Activated naive CD4-positive, alpha-beta T cell treated with anti-CD3 and anti-CD28 coated beads, Interleukin-2, amount 10 ng/mL, durations not matched to agents 7 days and 5 days (primary cell): ENCODE measurements around the gene CLPX.
A peak's percentile ranks its signal among the peaks of the same experiment; 100 is the strongest.
"Not testable (repeated sequence)": the region's sequence is repeated elsewhere in the genome, so short reads cannot be mapped to it uniquely, and the experiment has no call there.

ENCODE experiments used
- CTCF ChIA-PET: fragments of 350-600 bp; sonication (Branson Sonifier 250); formaldehyde crosslinking; loops from one replicate; lab custom pipeline; 2021; ENCODE audit warnings: antibody characterized with exemption; lab: Charles Lee
- DNase-seq: peaks from one replicate; pipeline ENCODE4 v3.0.0-alpha.2; 2020
- H3K27ac Mint-ChIP-seq: one replicate; pipeline ENCODE4 v1.8.0; 2021; ENCODE audit warnings: mild to moderate bottlenecking, moderate library complexity, mixed read lengths
- H3K27me3 Mint-ChIP-seq: one replicate; pipeline ENCODE4 v1.8.0; 2021; ENCODE audit warnings: mild to moderate bottlenecking, mixed read lengths
- H3K36me3 Mint-ChIP-seq: one replicate; pipeline ENCODE4 v1.8.0; 2021; ENCODE audit warnings: mixed read lengths
- H3K4me1 Mint-ChIP-seq: one replicate; pipeline ENCODE4 v1.8.0; 2021; ENCODE audit warnings: mixed read lengths
- H3K4me3 Mint-ChIP-seq: one replicate; pipeline ENCODE4 v1.8.0; 2021; ENCODE audit warnings: mild to moderate bottlenecking, moderate library complexity, mixed read lengths
- H3K9me3 Mint-ChIP-seq: one replicate; pipeline ENCODE4 v1.8.0; 2021; ENCODE audit warnings: mixed read lengths

The CLPX gene

GRCh38 chr15:65184868-65185717 is at the start of gene CLPX:
Gene CLPX, minus strand, starts transcription at chr15:65185342. Its CDS starts 189 bp downstream, at chr15:65185153.
- Mint-ChIP-seq H3K27me3 (no peaks in the 10 kb centered on the region), H3K9me3 (no peaks in the 10 kb centered on the region), H3K36me3 (peaks cover 16% of the 10 kb centered on the region), H3K4me3 (peak within 1 kb of the TSS; percentile 93), H3K4me1 (peaks cover 30% of the 10 kb centered on the region), H3K27ac (peak within 1 kb of the TSS; percentile 92)
- CTCF ChIA-PET, result interaction anchor here (1.0 to 4.0 kb wide), 4 partner anchors 9 to 114 kb away, joined by 3 to 17 read pairs (median 4); no protein-coding TSS in a partner anchor
- DNase-seq, result peak; percentile 95

- no peak for DNase-seq
- H3K27ac Mint-ChIP-seq, result no peak overlapping the region
- H3K9me3 Mint-ChIP-seq, result peaks cover 2% of the 10 kb centered on the region
- H3K4me3 Mint-ChIP-seq, result no peak overlapping the region
- H3K27me3 Mint-ChIP-seq, result no peaks in the 10 kb centered on the region
- H3K36me3 Mint-ChIP-seq, result no peaks in the 10 kb centered on the region
- no peaks in the 10 kb centered on the region for H3K4me1 Mint-ChIP-seq
- CTCF ChIA-PET, result no interaction called here
Observed at GRCh38 chr15:65233696-65234095, 48.6 kb upstream of the CLPX start.

GRCh38 chr15:65232520-65232919 is 47.4 kb upstream of the CLPX start:
- H3K27me3 Mint-ChIP-seq, result no peaks in the 10 kb centered on the region
- H3K9me3 Mint-ChIP-seq, result peaks cover 2% of the 10 kb centered on the region
- DNase-seq, result no peak
- H3K4me3 Mint-ChIP-seq, result no peak overlapping the region
- no peaks in the 10 kb centered on the region for H3K4me1 Mint-ChIP-seq
- H3K27ac Mint-ChIP-seq, result no peak overlapping the region
- CTCF ChIA-PET, result no interaction called here
- no peaks in the 10 kb centered on the region for H3K36me3 Mint-ChIP-seq

GRCh38 chr15:65231306-65231705 is 46.2 kb upstream of the CLPX start:
- DNase-seq, result no peak
- Mint-ChIP-seq H3K27me3 (no peaks in the 10 kb centered on the region), H3K9me3 (no peaks in the 10 kb centered on the region), H3K27ac (no peak overlapping the region), H3K4me1 (no peaks in the 10 kb centered on the region), H3K36me3 (no peaks in the 10 kb centered on the region), H3K4me3 (no peak overlapping the region)
- CTCF ChIA-PET, result no interaction called here

- H3K27ac Mint-ChIP-seq, H3K9me3 Mint-ChIP-seq, H3K27me3 Mint-ChIP-seq, CTCF ChIA-PET, H3K4me3 Mint-ChIP-seq, H3K36me3 Mint-ChIP-seq, DNase-seq, H3K4me1 Mint-ChIP-seq: not testable (repeated sequence)
Observed at GRCh38 chr15:65226901-65227300, 41.8 kb upstream of the CLPX start.

- peaks cover 14% of the 10 kb centered on the region for H3K27me3 Mint-ChIP-seq
- H3K27ac Mint-ChIP-seq, result no peak overlapping the region
- no peaks in the 10 kb centered on the region for H3K36me3 Mint-ChIP-seq
- DNase-seq, result no peak
- H3K4me1 Mint-ChIP-seq, result no peaks in the 10 kb centered on the region
- CTCF ChIA-PET, result no interaction called here
- no peak overlapping the region for H3K4me3 Mint-ChIP-seq
- H3K9me3 Mint-ChIP-seq, result no peaks in the 10 kb centered on the region
Observed at GRCh38 chr15:65226221-65226620, 41.1 kb upstream of the CLPX start.

GRCh38 chr15:65223996-65224395 is 38.9 kb upstream of the CLPX start:
- H3K4me3 Mint-ChIP-seq, result no peak overlapping the region
- no peaks in the 10 kb centered on the region for H3K9me3 Mint-ChIP-seq
- no peak for DNase-seq
- no peak overlapping the region for H3K27ac Mint-ChIP-seq
- H3K4me1 Mint-ChIP-seq, result no peaks in the 10 kb centered on the region
- H3K36me3 Mint-ChIP-seq, result no peaks in the 10 kb centered on the region
- CTCF ChIA-PET, result no interaction called here
- peaks cover 14% of the 10 kb centered on the region for H3K27me3 Mint-ChIP-seq

- Mint-ChIP-seq H3K27me3 (peaks cover 14% of the 10 kb centered on the region), H3K9me3 (no peaks in the 10 kb centered on the region), H3K36me3 (no peaks in the 10 kb centered on the region), H3K4me1 (no peaks in the 10 kb centered on the region), H3K27ac (no peak overlapping the region), H3K4me3 (no peak overlapping the region)
- no peak for DNase-seq
- CTCF ChIA-PET, result no interaction called here
Observed at GRCh38 chr15:65222891-65223290, 37.7 kb upstream of the CLPX start.

GRCh38 chr15:65221697-65222096 is 36.6 kb upstream of the CLPX start:
- no peaks in the 10 kb centered on the region for H3K36me3 Mint-ChIP-seq
- no peaks in the 10 kb centered on the region for H3K9me3 Mint-ChIP-seq
- H3K27me3 Mint-ChIP-seq, result peaks cover 14% of the 10 kb centered on the region
- H3K4me3 Mint-ChIP-seq, result no peak overlapping the region
- no peaks in the 10 kb centered on the region for H3K4me1 Mint-ChIP-seq
- no peak overlapping the region for H3K27ac Mint-ChIP-seq
- CTCF ChIA-PET, result interaction anchor here (1.2 kb wide), 1 partner anchor 10 kb away, joined by 3 read pairs; no protein-coding TSS in a partner anchor
- DNase-seq, result no peak

GRCh38 chr15:65219137-65219536 is 34.0 kb upstream of the CLPX start:
- Mint-ChIP-seq H3K4me3 (no peak overlapping the region), H3K4me1 (no peaks in the 10 kb centered on the region), H3K36me3 (no peaks in the 10 kb centered on the region), H3K27ac (no peak overlapping the region), H3K27me3 (peaks cover 14% of the 10 kb centered on the region), H3K9me3 (no peaks in the 10 kb centered on the region)
- DNase-seq, result no peak
- CTCF ChIA-PET, result no interaction called here

- CTCF ChIA-PET, result interaction anchor here (1.1 kb wide), 1 partner anchor 21 kb away, joined by 3 read pairs; no protein-coding TSS in a partner anchor
- Mint-ChIP-seq H3K27ac (no peak overlapping the region), H3K27me3 (peaks cover 8% of the 10 kb centered on the region), H3K4me1 (no peaks in the 10 kb centered on the region), H3K36me3 (no peaks in the 10 kb centered on the region), H3K9me3 (no peaks in the 10 kb centered on the region), H3K4me3 (no peak overlapping the region)
- DNase-seq, result no peak
Observed at GRCh38 chr15:65217526-65218482, 32.7 kb upstream of the CLPX start.

GRCh38 chr15:65215496-65215895 is 30.4 kb upstream of the CLPX start:
- H3K4me3 Mint-ChIP-seq, result no peak overlapping the region
- no peak for DNase-seq
- H3K36me3 Mint-ChIP-seq, result no peaks in the 10 kb centered on the region
- H3K4me1 Mint-ChIP-seq, result no peaks in the 10 kb centered on the region
- no peaks in the 10 kb centered on the region for H3K27me3 Mint-ChIP-seq
- CTCF ChIA-PET, result interaction anchor here (0.7 to 1.4 kb wide), 2 partner anchors 8 to 51 kb away, joined by 3 to 4 read pairs; no protein-coding TSS in a partner anchor
- no peak overlapping the region for H3K27ac Mint-ChIP-seq
- no peaks in the 10 kb centered on the region for H3K9me3 Mint-ChIP-seq

- CTCF ChIA-PET, result no interaction called here
- Mint-ChIP-seq H3K4me1 (no peaks in the 10 kb centered on the region), H3K36me3 (no peaks in the 10 kb centered on the region), H3K27me3 (peaks cover 5% of the 10 kb centered on the region), H3K9me3 (no peaks in the 10 kb centered on the region), H3K4me3 (no peak overlapping the region), H3K27ac (no peak overlapping the region)
- no peak for DNase-seq
Observed at GRCh38 chr15:65214010-65214409, 28.9 kb upstream of the CLPX start.

- Mint-ChIP-seq H3K27ac (no peak overlapping the region), H3K4me3 (no peak overlapping the region), H3K36me3 (no peaks in the 10 kb centered on the region), H3K4me1 (no peaks in the 10 kb centered on the region), H3K27me3 (peaks cover 5% of the 10 kb centered on the region), H3K9me3 (no peaks in the 10 kb centered on the region)
- CTCF ChIA-PET, result interaction anchor here (0.6 kb wide), 1 partner anchor 43 kb away, joined by 3 read pairs; no protein-coding TSS in a partner anchor
- no peak for DNase-seq
Observed at GRCh38 chr15:65213241-65213640, 28.1 kb upstream of the CLPX start.
